ENCODE data around the gene MAML3.

DNA sequence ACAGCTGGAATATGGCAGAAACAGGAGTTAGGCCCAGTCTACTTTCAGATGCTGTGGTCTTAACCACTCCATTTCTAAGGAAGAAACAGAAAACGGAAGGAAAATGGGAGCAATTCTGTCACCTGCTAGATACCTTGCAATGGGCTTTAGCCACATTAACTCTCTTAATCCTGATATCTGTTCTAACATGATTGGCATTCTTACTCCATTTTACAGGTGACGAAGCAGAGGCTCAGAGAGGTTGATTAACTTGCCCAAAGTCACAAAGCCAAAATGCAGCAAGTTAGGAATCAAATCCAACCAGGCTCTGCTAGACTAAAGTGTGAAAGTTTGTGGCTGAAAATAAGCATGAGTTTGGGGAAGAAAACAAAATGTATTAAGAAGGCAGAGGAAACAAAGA lies 196.9 kb downstream of the MAML3 start:
- TF ChIP-seq, protein P1, sequence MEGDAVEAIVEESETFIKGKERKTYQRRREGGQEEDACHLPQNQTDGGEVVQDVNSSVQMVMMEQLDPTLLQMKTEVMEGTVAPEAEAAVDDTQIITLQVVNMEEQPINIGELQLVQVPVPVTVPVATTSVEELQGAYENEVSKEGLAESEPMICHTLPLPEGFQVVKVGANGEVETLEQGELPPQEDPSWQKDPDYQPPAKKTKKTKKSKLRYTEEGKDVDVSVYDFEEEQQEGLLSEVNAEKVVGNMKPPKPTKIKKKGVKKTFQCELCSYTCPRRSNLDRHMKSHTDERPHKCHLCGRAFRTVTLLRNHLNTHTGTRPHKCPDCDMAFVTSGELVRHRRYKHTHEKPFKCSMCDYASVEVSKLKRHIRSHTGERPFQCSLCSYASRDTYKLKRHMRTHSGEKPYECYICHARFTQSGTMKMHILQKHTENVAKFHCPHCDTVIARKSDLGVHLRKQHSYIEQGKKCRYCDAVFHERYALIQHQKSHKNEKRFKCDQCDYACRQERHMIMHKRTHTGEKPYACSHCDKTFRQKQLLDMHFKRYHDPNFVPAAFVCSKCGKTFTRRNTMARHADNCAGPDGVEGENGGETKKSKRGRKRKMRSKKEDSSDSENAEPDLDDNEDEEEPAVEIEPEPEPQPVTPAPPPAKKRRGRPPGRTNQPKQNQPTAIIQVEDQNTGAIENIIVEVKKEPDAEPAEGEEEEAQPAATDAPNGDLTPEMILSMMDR (IDR thresholded peaks at IDR 0.05), result no peak
- TF ChIP-seq POLR2A (IDR thresholded peaks at IDR 0.05), result no peak

Data from uterus (tissue), 2 donors.